Mucosa of gallbladder (tissue), 1 donor: ENCODE data around the gene PIK3CG. TPM values are rescaled to one million over a fixed set of nuclear protein-coding genes. Genes with fewer than 3 reads are reported as not detected.
"Not testable (repeated sequence)": the region's sequence is repeated elsewhere in the genome, so short reads cannot be mapped to it uniquely, and the experiment has no call there.

Experiments used
- DNase-seq: peaks from one replicate; pipeline ENCODE4 v3.0.0-alpha.2; 2020; ENCODE audit warnings: low spot score
- total RNA-seq: library from RNA; stranded (reverse); gene quantifications from one replicate; pipeline ENCODE4 v1.2.1, GENCODE V29; 2021
- donor health status: DM: no; HTN: no; CAD: no.

The PIK3CG gene
- total RNA-seq, 1 donor from 2014 or later: 7.1 TPM

DNA sequence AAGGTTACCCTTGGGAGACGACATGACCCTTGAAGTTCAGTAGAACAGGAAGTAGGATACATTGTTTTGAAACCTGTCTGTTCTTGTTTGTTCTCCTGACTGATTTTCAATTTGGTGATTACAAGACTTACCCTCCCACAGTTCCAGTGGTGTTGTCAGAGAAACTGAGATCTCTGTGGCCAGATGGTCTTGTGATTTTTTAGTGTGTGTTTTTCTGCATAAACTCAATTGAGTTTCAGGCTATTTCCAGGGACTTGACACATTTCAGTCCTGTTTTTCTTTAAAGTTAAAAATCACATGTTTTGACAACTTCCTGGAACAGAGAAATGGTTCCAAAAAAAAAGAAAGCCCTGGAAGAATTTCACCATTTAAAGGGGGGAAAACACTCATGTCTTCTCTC lies 22.3 kb downstream of the PIK3CG start:
- DNase-seq: no peak

DNA sequence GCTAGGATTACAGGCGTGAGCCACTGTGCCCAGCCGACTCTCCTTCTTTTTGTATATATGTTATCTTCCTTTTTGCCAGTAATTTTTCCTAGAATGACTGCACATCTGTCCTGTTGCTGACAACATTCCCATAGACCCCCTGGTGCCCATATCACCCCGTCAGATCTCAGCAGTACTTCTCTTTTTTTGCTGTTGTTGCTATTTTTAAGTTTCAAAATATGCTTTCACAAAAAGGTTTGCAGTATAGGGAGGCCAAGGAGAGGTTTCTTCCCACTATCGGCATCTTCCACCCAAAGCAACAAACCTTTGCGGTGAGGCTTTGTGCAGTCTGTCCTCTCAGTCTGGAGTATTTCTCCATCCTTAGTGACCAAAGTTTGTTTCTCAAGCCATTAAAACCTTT lies 23.1 kb downstream of the PIK3CG start:
- DNase-seq: no peak

DNA sequence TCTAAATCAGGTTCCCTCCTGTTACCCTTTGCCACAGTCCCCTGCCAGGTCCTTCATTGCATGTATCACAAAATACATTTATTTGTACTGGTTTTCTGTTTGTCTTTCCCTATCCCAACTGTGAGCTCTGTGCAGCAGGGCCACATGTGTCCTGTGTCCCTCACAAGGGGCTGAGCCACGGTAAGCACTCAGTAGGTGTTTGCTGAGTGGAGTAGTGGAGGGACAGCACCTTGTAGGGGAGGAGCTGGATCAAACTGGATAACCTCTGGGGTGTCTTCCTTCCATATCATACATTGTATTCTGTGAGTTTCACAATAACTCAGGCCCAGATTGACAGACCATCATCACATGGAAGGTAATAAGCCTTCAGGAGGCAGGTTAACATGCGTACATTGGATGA lies 25.9 kb downstream of the PIK3CG start:
- DNase-seq: no peak

DNA sequence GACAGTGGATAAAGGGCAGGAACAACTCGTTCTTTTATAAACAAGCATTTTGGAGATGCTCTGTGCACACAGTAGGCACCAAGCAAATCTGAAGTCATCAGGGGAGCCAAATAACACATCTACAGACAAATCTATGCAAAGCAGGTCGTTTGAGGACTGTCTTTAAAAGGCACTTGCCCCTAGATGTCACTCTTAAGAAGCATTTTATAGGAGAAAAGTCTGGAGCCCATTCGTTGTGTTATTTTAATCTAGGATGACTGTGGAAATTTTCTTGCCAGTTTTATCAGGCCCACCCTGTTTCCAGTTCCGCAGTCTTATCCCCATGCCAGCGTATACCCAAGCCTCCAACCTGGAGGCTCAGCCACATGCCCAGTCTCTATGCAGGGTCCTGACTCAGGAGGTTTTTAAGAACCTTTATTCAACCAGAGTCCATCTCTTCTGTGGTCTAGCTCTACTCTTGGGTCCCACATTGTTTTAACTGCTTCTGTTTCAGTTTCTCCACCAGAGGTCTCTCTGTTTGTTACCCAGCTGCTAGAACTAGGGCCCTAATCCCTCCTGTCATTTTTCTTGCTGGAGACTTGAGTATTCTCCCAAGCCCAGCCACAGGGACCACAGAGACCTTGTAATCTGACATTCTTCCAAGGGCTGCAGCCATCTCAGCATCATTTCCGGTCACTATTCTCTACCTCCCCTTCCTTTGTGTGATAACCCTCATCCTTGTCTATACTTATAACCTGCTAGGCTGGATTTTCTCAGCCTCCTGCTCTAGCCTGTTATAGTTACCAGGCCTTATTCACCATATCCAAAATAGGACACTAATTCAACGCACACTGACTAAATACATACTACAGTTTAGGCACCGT lies 26.7 kb downstream of the PIK3CG start:
- DNase-seq: no peak

DNA sequence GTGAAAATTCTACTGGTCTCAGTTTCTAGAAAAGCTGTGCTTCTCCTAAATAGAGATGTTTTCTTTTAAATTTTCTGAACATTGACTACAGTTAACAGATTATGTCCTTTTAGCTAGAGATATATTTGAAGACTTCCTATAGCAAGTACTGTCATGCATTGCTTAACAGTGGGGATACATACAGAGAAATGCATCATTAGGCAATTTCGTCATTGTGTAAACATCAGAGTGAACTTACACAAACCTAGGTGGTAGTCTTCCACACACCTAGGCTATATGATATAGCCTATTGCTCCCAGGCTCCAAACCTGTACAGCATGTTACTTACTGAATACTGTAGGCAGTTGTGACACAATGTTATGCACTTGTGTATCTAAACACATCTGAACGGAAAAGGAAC lies 28.5 kb downstream of the PIK3CG start:
- no peak for DNase-seq

DNA sequence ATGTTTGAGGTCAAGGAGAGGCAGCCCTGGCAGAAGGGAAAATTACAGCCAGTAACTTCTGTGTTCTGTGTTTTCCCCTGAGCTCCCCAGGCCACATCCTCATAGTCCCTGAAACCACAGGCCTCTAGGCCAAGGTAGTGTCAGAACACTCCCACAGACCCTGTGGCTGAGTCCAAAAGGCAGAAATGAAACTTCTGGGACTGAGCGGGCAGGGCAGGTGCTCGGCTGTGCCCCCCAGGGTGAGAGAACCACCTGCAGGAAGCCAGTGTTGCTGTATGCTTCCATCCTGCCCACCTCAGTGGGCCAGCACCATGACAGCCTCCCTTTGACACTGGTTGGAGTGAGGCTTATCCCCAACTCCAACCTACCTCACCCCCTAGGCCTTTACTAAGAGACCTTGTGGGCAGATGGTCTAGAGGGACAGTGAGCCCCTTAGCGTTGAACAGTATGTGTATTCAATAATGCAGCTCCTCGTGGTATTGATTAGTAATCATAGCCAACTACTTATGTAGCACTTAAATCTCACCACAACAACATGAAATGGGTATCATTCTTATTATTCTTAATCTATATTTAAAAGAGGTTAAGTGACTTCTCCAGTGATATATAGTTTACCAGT lies 30.3 kb downstream of the PIK3CG start:
- no peak for DNase-seq

DNA sequence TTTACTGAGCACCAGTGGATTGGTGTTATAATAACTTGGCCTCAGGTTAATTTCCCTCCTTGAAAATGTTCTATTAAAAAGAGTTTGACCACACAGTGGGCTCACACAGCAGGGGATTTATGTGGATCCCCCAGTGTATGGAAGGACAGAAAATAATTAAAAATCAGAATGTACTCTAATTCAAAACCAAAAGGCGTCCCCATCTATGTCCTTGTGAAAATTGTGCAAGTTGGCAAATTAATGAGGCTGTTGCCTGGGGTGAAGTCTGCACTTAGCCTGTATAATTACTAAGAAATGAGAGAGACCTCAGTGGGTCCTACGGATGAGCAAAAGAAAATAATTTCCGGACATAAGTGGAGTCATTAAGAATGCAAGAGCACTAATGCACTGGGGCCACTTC lies 31.1 kb downstream of the PIK3CG start:
- DNase-seq: no peak

DNA sequence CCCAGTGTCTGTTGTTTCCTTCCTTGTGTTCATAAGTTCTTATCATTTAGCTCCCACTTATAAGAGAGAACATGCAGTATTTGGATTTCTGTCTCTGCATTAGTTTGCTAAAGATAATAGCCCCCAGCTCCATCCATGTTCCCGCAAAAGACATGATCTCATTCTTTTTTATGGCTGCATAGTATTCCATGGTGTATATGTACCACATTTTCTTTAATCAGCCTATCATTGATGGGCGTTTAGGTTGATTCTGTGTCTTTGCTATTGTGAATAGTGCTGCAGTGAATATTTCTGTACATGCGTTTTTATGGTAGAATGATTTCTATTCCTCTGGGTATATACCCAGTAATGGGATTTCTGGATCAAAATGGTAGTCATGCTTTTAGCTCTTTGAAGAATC lies 32.5 kb downstream of the PIK3CG start:
- DNase-seq: not testable (repeated sequence)

DNA sequence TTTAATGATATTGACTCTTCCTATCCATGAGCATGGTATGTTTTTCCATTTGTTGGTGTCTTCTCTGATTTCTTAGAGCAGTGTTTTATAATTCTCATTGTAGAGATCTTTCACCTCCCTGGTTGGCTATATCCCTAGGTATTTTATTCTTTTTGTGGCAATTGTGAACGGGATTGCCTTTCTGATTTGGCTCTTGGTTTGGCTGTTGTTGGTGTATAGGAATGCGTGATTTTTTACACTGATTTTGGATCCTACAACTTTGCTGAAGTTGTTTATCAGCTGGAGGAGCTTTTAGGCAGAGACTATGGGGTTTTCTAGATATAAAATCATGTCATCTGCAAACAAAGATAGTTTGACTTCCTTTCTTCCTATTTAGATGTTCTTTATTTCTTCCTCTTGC lies 33.9 kb downstream of the PIK3CG start:
- not testable (repeated sequence) for DNase-seq

DNA sequence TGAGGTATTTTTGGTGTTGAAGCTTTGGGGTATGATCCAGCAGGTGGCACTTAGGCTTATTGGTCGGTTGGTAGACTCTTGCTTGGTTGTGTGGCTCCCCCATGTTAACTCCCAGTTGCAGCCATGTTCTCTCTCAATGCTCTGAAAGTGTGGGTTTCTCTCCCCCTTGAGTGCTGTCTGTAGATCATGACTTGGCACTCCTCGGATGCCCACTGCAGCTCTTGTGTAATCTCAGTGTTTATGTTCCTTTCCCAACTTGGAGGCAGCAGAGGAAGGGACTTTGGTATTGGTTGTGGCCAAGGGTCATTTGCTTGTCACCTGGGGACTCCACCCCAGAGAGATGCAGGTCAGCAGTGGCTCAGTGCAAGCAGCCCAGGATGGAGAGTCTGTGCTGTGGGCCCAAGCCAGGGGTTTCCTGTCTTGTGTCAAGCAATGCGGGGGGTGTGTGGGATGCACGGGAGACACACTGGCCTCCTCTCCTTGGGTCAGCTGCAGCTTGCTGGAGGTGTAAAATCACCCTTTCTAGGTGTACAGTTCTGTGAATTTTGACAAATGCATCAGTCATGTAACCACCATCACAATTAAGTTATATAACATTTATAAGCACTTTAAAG lies 36.9 kb downstream of the PIK3CG start:
- DNase-seq: no peak

DNA sequence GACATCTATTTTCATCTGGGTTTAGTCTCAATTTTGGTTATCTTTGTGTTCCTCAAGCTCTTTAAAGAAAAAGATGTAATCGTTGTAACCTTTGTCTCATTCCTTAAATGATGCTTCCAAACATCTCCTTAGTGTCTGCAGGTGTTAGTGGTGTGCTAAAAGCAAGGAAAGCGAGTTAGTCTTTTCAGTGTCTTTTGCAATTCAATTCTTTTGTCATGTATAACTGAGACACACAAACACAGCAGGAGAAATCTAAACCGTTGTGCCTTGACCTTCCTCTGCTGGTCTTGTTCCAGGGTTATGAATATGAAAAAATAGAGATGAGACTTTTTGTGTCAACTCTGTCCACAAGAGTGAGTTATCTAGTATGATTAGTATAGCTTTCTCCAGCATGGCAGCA lies 40.7 kb downstream of the PIK3CG start:
- DNase-seq: no peak

DNA sequence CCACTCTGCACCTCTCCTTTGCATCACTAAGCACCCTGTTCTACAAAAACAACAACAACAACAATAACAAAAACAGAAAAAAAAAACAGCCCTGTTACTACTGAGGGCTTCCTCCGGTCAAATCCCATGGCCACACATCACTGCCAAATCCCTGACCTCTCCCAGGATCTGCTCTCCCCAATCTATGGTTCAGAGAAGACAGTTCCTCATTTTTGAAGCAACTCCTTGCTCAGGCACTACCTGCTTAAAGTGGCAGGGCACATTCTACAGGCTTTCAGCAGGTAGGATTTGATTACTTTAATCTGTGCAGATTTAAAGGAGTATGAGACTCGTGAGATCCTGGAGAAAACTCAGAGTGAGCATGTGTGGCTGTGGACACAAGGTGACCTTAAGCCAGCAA lies 46.9 kb downstream of the PIK3CG start:
- DNase-seq: no peak

DNA sequence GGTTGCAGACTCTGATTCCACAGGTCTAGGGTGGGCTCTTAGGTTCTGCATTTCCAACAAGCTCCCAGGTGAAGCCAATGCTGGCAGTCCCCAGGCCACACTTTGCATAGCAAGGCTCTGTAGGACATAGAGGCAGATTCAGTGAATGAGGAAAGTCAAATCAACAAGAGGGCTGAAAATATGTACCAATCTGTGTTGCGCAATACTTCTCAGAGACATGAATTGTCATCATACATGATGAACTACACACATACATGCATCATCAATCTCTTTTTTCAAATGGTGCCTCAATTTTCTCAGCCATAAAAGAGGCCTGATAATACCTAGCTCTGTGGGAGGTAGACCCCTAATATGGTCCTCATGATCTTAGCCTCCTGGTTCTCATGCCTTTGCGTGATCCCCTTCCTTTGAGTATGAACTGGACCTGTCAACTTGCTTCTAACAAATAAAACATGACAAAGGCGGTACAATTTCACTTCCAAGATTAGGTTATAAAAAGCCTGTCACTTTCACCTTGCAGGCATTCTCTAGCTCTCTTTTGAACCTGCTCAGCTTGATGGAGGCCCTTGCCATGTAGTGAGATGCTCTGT lies 49.0 kb downstream of the PIK3CG start:
- no peak for DNase-seq

DNA sequence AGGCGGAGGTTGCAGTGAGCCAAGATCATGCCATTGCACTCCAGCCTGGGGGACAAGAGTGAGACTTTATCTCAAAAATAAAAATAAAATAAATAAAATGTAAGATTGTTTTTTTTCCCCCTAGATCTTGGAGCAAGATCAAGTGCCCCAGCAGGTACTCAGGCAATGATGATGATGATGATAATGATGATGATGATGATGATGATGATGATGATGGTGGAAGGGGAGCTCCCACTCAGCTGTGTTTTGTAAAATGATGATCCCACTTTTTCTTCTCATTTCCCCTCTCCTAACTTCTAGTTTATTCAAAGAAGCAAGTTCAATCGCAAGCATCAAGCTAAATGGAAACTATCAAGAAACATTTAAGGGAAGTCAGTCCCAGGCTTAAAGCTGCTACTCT lies 50.3 kb downstream of the PIK3CG start:
- no peak for DNase-seq

DNA sequence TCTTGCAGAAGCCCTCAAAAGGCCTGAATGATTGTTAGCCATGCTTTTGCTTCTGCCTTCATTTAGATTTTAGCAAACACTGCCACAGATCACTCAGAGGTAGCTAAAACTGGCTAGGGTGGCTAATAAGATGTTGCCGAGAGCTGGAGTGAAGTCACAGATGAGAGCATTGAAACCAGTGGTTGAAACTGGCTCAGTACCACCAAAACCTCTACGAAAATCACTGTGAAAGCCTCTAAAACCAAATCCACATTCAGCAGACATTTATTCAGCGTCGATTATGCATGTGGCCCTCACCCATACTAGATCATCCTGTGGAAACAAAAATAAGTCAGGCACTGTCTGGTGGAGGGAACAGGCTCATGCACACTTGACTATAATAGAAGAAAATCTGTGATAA lies 50.8 kb downstream of the PIK3CG start:
- no peak for DNase-seq

DNA sequence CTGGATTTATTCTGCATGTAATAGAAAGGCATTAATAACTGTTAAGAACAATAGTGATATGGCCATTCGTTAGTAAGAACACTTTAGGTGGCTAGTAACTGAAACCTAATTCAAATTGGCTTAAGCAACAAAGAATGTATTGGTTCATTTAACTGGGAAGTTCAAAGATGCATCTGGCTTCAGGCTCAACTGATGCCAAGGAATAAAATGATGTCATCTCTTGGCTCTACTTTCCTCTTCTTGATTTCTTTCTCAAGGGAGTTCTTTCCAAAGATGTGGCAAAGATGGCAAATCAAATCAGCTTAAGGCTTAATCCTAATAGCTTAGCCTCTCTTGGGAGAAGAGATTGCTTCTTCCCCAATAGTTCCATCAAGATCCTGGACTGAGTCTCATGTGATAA lies 51.6 kb downstream of the PIK3CG start:
- DNase-seq: no peak

DNA sequence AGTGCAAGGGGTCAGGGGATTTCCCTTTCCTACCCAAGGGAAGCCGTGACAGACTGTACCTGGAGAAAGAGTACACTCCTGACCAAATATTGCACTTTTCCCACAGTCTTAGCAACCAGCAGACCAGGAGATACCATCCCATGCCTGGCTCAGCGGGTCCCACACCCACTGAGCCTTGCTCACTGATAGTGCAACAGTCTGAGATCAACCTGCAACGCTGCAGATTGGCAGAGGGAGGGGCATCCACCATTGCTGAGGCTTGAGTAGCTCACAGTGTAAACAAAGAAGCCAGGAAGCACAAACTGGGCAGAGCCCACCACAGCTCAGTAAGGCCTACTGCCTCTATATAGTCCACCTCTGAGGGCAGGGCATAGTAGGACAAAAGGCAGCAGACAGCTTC lies 53.9 kb downstream of the PIK3CG start:
- DNase-seq: no peak

DNA sequence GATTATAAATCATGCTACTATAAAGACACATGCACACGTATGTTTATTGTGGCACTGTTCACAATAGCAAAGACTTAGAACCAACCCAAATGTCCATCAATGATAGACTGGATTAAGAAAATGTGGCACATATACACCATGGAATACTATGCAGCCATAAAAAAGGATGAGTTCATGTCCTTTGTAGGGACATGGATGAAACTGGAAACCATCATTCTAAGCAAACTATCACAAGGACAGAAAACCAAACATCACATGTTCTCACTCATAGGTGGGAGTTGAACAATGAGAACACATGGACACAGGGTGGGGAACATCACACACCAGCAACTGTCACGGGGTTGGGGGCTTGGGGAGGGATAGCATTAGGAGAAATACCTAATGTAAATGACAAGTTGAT lies 59.4 kb downstream of the PIK3CG start:
- DNase-seq: not testable (repeated sequence)

DNA sequence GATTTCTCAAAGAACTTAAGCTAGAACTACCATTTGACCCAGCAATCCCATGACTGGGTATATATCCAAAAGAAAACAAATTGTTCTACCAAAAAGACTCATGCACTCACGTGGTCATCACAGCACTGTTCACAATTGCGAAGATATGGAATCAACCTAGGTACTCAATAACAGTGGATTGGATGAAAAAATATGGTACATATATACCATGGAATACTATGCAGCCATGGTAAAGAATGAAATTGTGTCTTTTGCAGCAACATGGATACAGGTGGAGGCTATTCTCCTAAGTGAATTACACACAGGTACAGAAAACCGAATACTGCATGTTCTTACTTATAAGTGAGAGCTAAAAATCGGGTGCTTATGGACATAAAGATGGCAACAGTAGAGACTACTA lies 61.8 kb downstream of the PIK3CG start:
- no peak for DNase-seq

DNA sequence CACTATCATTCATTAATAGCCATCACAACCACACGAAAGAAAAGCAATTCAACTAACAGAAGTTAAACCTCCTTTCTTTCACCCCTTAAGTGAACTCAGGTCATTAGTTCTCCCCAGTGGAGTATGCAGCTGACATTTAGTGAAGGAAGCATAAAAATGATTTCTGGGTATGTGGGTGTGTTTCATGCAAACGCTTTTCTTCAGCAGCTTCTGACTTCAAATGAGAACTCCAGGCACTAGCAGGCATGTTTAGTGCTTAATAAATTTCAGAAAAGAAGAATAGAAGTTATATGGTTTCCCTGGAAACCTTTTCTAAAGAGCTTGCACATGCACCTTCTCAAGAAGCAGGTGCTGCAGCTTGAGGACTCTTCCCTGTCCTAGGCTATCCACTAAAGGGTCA lies 62.5 kb downstream of the PIK3CG start:
- DNase-seq: no peak

DNA sequence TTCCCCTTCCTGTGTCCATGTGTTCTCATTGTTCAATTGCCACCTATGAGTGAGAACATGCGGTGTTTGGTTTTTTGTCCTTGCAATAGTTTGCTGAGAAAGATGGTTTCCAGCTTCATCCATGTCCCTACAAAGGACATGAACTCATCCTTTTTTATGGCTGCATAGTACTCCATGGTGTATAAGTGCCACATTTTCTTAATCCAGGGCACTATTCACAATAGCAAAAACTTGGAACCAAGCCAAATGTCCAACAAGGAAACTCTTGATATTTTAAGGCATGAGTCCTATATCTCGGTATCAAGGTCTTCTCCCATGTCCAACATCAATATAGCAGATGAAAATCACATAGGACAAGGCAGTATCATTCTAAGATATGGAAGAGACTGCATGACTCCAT lies 64.5 kb downstream of the PIK3CG start:
- not testable (repeated sequence) for DNase-seq

DNA sequence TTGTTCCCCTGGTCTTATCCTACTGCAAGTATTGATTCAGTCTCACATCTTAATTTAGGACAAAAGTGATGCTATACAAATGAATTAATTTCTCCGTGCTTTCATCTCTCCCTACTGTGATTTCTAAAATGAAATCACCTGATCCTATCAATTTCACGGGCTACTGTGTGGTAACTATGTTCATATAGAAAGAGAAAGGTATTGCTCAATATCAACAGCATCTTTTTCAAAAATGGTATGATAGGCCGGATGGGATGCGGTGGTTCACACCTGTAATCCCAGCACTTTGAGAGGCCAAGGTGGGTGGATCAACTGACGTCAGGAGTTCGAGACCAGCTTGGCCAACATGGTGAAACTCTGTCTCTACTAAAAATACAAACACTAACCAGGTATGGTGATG lies 71.2 kb downstream of the PIK3CG start:
- DNase-seq: no peak

DNA sequence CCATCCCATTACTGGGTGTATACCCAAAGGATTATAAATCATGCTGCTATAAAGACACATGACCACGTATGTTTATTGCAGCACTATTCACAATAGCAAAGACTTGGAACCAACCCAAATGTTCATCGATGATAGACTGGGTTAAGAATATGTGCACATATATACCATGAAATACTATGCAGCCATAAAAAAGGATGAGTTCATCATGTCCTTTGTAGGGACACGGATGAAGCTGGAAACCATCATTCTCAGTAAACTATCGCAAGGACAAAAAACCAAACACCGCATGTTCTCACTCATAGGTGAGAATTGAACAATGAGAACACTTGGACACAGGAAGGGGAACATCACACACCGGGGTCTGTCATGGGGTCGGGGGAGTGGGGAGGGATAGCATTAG lies 73.0 kb downstream of the PIK3CG start:
- not testable (repeated sequence) for DNase-seq
